Measurements from ENCODE around the gene PPP6R3.
A peak's percentile ranks its signal among the peaks of the same experiment; 100 is the strongest.
"Not testable (repeated sequence)": the region's sequence is repeated elsewhere in the genome, so short reads cannot be mapped to it uniquely, and the experiment has no call there.

Gene PPP6R3

DNA sequence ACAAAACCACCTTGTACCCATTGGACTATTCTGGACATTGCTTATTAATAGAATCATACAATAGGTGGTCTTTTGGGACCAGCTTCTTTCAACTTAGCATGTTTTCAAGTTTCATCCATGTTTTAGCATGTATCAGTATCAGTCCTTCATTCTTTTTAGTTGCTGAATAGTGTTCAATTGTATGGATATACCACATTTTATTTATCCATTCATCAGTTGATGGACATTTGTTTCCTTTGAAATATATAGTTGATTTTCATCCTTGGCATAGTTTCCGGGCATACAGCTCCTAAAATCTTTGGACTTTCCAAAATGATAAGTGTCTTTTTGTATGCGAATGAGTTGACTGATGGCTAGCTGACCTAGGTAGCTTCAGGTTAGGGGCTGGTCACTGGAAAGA is 12.2 kb downstream of the PPP6R3 start:
- H3K4me1 Mint-ChIP-seq, result peaks cover 65% of the 10 kb centered on the region
- no peak overlapping the region for H3K4me3 Mint-ChIP-seq
- ATAC-seq (ENCODE audit: low read depth) (no peak), DNase-seq (ENCODE audit: low spot score in 2 of 2) (no peak)
- no peaks in the 10 kb centered on the region for H3K9me3 Mint-ChIP-seq
- peaks cover 36% of the 10 kb centered on the region for H3K36me3 Mint-ChIP-seq
- peak overlapping the region; percentile 48 for H3K27ac Mint-ChIP-seq
- H3K27me3 Mint-ChIP-seq, result no peaks in the 10 kb centered on the region

DNA sequence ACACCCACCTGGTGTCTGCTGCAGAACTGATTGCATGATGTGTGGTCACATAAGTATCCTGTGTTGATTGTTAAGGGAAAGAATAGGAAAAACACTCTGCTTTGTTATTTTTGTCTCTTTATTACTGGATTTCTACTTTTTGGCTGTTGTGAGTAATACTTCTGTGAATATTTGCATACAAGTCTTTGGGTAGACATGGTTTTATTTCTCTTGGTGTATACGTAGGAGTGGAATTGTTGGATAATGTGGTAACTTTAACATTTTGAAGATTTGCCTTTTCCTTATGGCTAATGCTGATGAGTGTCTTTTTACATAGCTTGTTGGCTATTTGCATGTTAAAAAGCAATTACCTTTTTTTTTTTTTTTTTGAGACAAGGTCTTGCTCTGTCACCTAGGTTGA is 13.1 kb downstream of the PPP6R3 start:
- Mint-ChIP-seq H3K4me3 (no peak overlapping the region), H3K27me3 (no peaks in the 10 kb centered on the region), H3K4me1 (peaks cover 59% of the 10 kb centered on the region), H3K27ac (peak overlapping the region; percentile 67), H3K9me3 (no peaks in the 10 kb centered on the region), H3K36me3 (peaks cover 36% of the 10 kb centered on the region)
- DNase-seq (ENCODE audit: low spot score in 2 of 2) (no peak), ATAC-seq (ENCODE audit: low read depth) (no peak)

DNA sequence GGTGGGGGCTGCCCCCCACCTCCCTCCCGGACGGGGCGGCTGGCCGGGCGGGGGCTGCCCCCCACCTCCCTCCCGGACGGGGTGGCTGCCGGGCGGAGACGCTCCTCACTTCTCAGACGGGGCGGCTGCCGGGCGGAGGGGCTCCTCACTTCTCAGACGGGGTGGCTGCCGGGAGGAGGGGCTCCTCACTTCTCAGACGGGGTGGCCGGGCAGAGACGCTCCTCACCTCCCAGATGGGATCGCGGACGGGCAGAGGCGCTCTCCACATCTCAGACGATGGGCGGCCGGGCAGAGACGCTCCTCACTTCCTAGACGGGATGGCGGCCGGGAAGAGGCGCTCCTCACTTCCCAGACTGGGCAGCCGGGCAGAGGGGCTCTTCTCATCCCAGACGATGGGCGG is 15.1 kb downstream of the PPP6R3 start:
- not testable (repeated sequence) for H3K9me3 Mint-ChIP-seq; H3K27me3 Mint-ChIP-seq; H3K27ac Mint-ChIP-seq; DNase-seq (ENCODE audit: low spot score in 2 of 2); ATAC-seq (ENCODE audit: low read depth); H3K4me3 Mint-ChIP-seq
- Mint-ChIP-seq H3K36me3 (peaks cover 33% of the 10 kb centered on the region), H3K4me1 (peaks cover 54% of the 10 kb centered on the region)

DNA sequence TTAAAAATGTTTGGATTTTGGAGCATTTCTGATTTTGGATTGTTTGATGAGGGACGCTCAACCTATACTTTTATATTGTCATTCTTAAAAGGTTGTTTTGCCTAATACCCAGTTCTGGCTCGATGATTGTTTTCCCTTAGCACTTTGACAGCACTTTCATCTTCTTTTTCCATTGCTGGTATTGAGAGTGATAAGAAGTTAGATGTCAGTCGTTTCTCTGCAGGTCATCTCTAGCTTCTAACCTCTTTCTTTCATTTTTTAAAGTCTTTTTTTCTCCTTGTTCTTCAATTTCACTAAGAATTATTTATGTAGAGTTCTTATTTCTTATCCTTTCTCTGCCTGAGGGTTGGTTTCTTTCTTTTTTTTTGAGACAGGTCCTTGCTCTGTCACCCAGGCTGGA is 18.8 kb downstream of the PPP6R3 start:
- Mint-ChIP-seq H3K27ac (no peak overlapping the region), H3K9me3 (no peaks in the 10 kb centered on the region), H3K4me3 (no peak overlapping the region), H3K36me3 (peaks cover 20% of the 10 kb centered on the region), H3K4me1 (peaks cover 44% of the 10 kb centered on the region), H3K27me3 (no peaks in the 10 kb centered on the region)
- ATAC-seq (ENCODE audit: low read depth) (no peak), DNase-seq (ENCODE audit: low spot score in 2 of 2) (no peak)

DNA sequence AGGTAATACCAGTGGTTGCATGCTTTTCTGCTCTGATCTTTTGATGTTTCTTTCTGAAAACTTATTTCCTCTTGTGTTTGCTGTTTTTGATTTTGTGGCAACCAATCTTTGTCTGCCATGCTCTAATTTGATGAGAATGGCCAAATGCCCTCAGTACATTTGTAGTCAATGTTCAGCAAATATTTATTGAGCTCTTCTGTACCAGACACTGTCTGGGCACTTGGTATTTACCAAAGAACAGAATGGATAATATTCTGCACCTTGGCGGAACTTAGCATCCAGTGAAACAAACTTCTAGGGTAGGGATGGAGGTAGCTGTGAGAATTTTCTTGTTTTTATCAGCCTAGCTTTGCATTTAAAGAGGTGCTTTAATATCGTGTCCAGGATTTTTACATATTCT is 19.6 kb downstream of the PPP6R3 start:
- no peak overlapping the region for H3K4me3 Mint-ChIP-seq
- ATAC-seq (ENCODE audit: low read depth), result no peak
- no peaks in the 10 kb centered on the region for H3K9me3 Mint-ChIP-seq
- DNase-seq (ENCODE audit: low spot score in 2 of 2), result no peak
- H3K4me1 Mint-ChIP-seq, result peaks cover 43% of the 10 kb centered on the region
- H3K27ac Mint-ChIP-seq, result peak overlapping the region; percentile 65
- H3K27me3 Mint-ChIP-seq, result no peaks in the 10 kb centered on the region
- peaks cover 18% of the 10 kb centered on the region for H3K36me3 Mint-ChIP-seq

DNA sequence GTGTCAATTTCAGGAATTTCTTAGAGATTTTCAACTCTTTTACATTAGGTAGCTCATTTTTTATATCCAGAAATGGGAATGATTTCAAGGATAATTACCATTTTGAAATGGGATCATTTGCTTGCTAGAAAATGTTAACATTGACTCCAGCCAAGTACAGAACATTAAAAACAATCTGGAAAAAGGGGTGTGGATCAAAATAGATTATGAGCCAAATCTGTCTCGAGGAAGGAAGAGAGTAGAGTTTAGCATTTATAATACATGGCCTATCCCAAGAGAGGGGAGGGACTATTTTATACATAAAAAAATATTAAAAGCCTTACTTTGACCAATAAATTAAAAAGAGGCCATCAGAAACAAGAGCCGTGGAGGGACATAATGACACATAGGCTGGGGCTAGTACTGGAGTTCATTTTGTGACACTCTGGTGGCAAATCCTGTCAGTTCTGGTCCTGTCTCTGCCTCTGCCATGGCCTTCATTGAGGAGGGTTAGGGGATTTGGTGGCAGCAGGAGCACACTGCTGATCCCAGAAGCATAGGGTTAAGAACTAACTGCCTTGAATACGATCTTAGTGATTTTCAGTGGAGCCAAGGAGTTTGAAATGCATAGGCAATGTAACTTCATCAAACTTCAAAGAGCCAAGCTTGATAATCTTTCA is 20.4 kb downstream of the PPP6R3 start:
- ATAC-seq (ENCODE audit: low read depth) (no peak), DNase-seq (ENCODE audit: low spot score in 2 of 2) (no peak)
- Mint-ChIP-seq H3K4me1 (peaks cover 46% of the 10 kb centered on the region), H3K9me3 (no peaks in the 10 kb centered on the region), H3K4me3 (no peak overlapping the region), H3K36me3 (peaks cover 18% of the 10 kb centered on the region), H3K27me3 (no peaks in the 10 kb centered on the region), H3K27ac (peak overlapping the region; percentile 21)

DNA sequence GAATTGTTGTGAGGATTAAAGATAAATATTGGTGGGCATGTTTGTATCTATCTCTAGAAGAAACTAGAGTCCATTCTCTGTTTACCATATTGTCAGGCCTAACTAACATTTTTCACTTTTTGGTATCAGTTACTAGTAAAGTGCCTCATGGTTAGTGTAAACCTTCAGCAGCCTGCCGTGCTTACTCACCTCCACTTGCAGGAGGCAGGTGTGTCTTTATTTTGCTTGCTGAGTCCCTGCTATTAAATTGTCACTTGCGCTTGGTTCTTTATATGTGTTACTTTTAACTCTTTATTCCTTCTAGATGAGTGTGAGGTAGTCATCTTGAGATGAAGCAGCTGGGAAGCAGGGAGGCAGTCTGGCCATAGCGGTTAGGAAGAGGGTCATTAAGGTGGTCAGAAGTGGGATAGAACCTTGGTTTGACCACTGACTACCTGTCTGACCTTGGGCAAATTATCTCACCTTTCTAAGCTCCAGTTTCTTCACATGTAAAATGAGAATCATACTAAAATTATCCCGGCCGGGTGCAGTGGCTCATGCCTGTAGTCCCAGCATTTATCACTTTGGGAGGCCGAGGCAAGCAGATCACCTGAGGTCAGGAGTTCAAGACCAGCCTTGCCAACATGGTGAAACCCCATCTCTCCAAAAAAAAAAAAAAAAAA is 21.2 kb downstream of the PPP6R3 start:
- no peak for DNase-seq (ENCODE audit: low spot score in 2 of 2)
- H3K4me3 Mint-ChIP-seq, result no peak overlapping the region
- peaks cover 18% of the 10 kb centered on the region for H3K36me3 Mint-ChIP-seq
- H3K27ac Mint-ChIP-seq, result peak overlapping the region; percentile 21
- no peak for ATAC-seq (ENCODE audit: low read depth)
- peaks cover 47% of the 10 kb centered on the region for H3K4me1 Mint-ChIP-seq
- H3K9me3 Mint-ChIP-seq, result no peaks in the 10 kb centered on the region
- H3K27me3 Mint-ChIP-seq, result no peaks in the 10 kb centered on the region

DNA sequence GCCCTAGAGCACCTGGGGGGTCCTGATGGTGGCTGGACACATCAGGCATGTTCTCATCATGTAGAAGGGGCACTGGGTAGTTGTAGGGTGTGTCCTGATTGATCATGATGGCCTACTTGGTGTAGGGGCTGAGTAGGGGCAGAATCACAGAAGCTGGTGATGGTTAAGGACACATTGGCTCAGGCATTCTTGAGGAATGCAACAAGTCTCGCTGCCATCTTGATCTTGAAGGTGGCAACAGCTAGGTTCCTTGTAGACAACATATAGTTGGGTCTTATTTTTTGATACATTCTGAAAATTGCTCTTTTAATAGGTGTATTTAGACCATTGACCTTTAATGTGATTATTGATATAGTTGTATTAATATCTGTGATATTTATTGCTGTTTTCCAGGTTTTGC is 28.1 kb downstream of the PPP6R3 start:
- Mint-ChIP-seq H3K9me3 (no peaks in the 10 kb centered on the region), H3K27ac (no peak overlapping the region), H3K4me3 (no peak overlapping the region), H3K27me3 (no peaks in the 10 kb centered on the region), H3K4me1 (peaks cover 44% of the 10 kb centered on the region), H3K36me3 (peaks cover 9% of the 10 kb centered on the region)
- DNase-seq (ENCODE audit: low spot score in 2 of 2) (no peak), ATAC-seq (ENCODE audit: low read depth) (no peak)

DNA sequence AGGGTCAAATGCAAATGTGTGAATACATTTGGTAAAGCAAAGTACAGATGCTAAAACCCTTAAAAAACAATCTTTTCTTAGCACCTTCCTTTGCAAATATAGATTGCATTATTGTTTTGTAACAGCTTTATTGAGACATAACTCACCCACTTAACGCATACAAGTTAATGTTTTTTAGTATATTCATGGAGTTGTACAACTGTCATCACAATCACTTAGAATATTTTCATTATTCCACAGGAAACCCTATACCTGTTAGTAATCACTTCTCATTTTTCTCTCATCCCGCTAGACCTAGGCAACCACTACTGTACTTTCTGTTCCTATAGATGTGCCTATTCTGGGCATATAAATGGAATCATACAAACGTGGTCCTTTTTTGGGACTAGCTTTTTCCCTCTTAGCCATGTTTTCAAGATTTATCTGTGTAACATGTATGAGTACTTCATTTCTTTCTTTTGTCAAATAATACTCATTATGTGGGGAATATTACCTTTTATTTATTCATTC is 34.7 kb downstream of the PPP6R3 start:
- no peaks in the 10 kb centered on the region for H3K9me3 Mint-ChIP-seq
- H3K4me3 Mint-ChIP-seq, result no peak overlapping the region
- ATAC-seq (ENCODE audit: low read depth) (peak; percentile 63), DNase-seq (ENCODE audit: low spot score in 2 of 2) (no peak)
- peaks cover 2% of the 10 kb centered on the region for H3K36me3 Mint-ChIP-seq
- peak overlapping the region; percentile 67 for H3K27ac Mint-ChIP-seq
- H3K4me1 Mint-ChIP-seq, result peaks cover 52% of the 10 kb centered on the region
- no peaks in the 10 kb centered on the region for H3K27me3 Mint-ChIP-seq

DNA sequence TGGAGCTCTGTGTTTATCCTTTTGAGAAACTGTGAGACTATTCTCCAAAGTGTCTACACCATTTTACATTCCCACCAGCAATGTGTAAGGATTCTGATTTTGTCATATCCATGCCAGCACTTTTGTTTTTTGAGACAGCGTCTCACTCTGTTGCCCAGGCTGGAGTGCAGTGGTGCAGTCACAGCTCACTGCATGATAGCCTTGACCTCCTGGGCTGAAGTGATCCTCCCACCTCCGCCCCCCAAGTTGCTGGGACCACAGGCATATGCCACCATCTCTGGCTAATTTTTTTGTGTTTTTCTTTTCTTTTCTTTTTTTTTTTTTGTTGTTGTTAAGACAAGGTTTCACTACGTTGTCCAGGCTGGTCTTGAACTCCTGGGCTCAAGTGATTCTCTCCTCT is 35.3 kb downstream of the PPP6R3 start:
- DNase-seq (ENCODE audit: low spot score in 2 of 2) (no peak), ATAC-seq (ENCODE audit: low read depth) (no peak)
- Mint-ChIP-seq H3K27ac (peak overlapping the region; percentile 67), H3K27me3 (no peaks in the 10 kb centered on the region), H3K4me1 (peaks cover 51% of the 10 kb centered on the region), H3K36me3 (peaks cover 2% of the 10 kb centered on the region), H3K4me3 (peak overlapping the region; percentile 4), H3K9me3 (no peaks in the 10 kb centered on the region)

DNA sequence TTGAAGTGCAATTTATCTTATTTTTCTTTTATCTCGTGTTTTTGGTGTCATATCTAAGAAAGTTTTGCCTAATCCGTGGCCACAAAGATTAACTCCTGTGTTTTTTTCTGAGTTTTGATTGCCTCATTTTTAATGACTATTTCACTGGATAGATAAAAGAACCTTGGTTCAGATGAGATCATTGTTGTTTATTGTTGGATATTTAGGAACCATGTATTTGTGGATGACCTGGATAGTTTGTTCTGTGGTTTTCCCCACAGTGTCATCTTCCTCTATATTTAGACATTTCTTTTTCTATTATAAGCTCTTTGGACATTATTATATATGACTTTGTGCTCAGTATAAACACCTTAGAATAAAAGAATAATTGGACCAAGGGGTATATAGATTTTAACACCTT is 37.2 kb downstream of the PPP6R3 start:
- DNase-seq (ENCODE audit: low spot score in 2 of 2), result no peak

DNA sequence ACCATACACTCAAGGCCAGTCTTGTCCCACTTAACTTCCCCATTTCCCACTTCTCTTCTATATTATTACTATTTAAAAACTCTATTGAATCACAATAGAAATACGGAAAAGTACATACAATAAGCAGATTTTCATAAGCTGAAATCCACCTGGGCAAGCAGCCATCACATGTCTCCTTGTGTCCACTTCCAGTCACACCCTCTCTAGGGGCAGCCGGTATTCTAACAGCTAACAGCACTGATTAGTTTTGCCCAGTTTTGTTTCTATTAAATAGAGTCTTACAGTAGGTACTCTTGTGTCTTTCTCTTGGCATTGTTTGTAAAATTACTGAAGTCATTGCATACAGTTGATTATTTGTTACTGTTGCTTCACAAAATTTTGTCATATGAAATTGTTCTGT is 37.8 kb downstream of the PPP6R3 start:
- Mint-ChIP-seq H3K36me3 (peaks cover 3% of the 10 kb centered on the region), H3K27me3 (no peaks in the 10 kb centered on the region), H3K27ac (peak overlapping the region; percentile 45), H3K9me3 (no peaks in the 10 kb centered on the region), H3K4me1 (peaks cover 56% of the 10 kb centered on the region), H3K4me3 (peak overlapping the region; percentile 11)
- ATAC-seq (ENCODE audit: low read depth), result peak; percentile 28
- DNase-seq (ENCODE audit: low spot score in 2 of 2), result no peak

More for the DNA sequence above, 37.2 kb downstream of the PPP6R3 start:
- H3K27me3 Mint-ChIP-seq, result no peaks in the 10 kb centered on the region
- H3K4me1 Mint-ChIP-seq, result peaks cover 56% of the 10 kb centered on the region
- peak overlapping the region; percentile 21 for H3K4me3 Mint-ChIP-seq
- H3K27ac Mint-ChIP-seq, result no peak overlapping the region
- H3K36me3 Mint-ChIP-seq, result peaks cover 5% of the 10 kb centered on the region
- H3K9me3 Mint-ChIP-seq, result no peaks in the 10 kb centered on the region
- ATAC-seq (ENCODE audit: low read depth), result no peak

DNA sequence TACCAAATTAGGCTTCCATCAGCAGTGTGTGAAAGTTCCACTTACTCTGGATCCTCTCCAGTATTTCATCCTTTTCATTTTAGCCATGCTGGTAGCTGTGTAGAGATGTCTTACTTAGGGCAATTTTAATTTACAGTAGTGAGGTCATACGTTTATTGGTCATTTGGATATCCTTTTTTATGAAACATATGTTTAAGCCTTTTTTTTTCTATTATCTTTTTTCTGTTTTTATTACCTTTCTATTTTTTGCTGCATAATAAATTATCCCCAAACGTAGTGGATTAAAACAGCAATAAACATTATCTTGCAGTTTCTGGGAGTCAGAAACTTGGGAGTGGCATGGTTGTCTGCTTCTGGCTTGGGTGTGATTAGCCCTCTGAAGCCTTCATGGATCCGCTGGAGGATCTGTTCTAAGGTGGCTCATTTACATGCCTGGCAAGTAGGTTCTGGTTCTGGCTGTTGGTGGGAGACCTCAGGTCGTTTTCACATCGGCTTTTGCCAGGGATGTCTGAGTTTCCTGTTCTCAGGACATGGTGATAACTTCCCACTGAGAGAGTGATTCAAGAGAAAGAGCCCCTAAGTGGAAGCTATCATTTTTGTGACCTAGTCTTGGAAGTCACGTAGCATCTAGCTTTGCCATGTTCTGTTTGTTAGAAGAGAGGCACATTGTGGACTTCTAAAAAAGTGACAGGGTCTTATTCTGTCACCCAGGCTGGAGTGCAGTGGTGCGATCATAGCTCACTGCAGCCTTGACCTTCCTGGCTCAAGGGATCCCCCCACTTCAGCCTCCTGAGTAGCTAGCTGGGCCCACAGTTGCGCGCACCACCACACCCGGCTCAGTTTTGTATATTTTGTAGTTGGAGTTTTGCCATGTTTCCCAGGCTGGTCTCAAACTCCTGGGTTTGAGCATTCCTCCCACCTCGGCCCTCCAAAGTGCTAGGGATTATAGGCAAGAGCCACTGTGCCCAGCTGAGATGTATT is 38.6 kb downstream of the PPP6R3 start:
- ATAC-seq (ENCODE audit: low read depth), result no peak
- Mint-ChIP-seq H3K4me1 (peaks cover 62% of the 10 kb centered on the region), H3K27ac (peak overlapping the region; percentile 45), H3K9me3 (no peaks in the 10 kb centered on the region), H3K4me3 (peak overlapping the region; percentile 27), H3K27me3 (no peaks in the 10 kb centered on the region), H3K36me3 (peaks cover 3% of the 10 kb centered on the region)
- DNase-seq (ENCODE audit: low spot score in 2 of 2), result no peak

DNA sequence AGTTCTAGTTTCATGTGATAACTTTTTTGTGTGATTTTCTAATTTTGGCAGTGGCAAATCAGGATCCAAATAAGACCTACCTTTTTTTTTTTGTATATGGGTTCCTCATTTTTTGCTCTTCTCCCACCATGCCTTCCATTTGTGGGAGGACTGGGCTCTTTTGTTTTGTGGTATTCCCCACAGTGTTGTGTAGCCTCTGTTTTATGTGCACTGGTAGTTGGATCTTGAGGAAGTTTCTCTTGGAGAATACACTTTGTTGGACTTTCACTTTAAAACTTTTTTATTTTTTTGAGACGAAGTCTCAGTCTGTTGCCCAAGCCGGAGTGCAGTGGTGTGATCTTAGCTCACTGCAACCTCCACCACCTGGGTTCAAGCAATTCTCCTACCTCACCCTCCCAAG is 39.7 kb downstream of the PPP6R3 start:
- Mint-ChIP-seq H3K4me1 (peaks cover 65% of the 10 kb centered on the region), H3K27ac (peak overlapping the region; percentile 71), H3K4me3 (peak overlapping the region; percentile 27), H3K9me3 (no peaks in the 10 kb centered on the region), H3K36me3 (peaks cover 3% of the 10 kb centered on the region), H3K27me3 (no peaks in the 10 kb centered on the region)
- ATAC-seq (ENCODE audit: low read depth) (no peak), DNase-seq (ENCODE audit: low spot score in 2 of 2) (no peak)
